ENCODE results near the gene UPP2.

DNA sequence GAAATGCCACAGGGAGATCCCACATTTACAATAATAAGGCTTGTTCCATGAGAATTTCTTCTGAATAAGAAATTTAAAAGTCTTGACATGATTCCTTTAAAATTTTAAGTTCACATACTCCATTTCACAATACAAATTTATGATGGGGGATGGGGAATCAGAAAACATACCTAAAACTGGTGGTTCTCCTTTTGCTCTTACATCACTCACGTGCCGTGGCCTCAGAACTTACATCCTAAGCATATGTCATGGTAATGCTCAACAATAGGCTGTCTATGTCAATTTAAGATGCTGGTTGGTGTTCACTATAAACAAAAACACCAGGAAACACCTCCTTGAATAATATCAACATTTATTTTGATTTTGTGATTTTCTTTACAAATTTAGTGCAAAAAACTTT lies 12.8 kb downstream of the UPP2 start:
- TF ChIP-seq EZH2phosphoT487 (IDR thresholded peaks at IDR 0.05; ENCODE audit: insufficient read depth, low read depth) = no peak
- no peak for TF ChIP-seq EZH2 (IDR thresholded peaks at IDR 0.05; ENCODE audit: insufficient read depth, poor library complexity, severe bottlenecking)
